Endodermal cell (in vitro differentiated cells): ENCODE results near the gene AK4. TPM values are rescaled to one million over a fixed set of nuclear protein-coding genes. Genes with fewer than 3 reads are reported as not detected.

Source experiments
- DNase-seq: peaks from one replicate; pipeline ENCODE4 v3.0.0-alpha.2; 2017
- H3K27ac ChIP-seq: 2 replicates; pipeline ENCODE4 v1.5.1; 2013; ENCODE audit warnings: mild to moderate bottlenecking, low read depth, low read length, moderate library complexity
- H3K27me3 ChIP-seq: 2 replicates; pipeline ENCODE4 v1.6.1; 2013; ENCODE audit warnings: mild to moderate bottlenecking, low read length, moderate library complexity; ENCODE audit not compliant: insufficient read depth, control insufficient read depth, poor library complexity, severe bottlenecking
- H3K36me3 ChIP-seq: 2 replicates; pipeline ENCODE4 v1.7.0; 2013; ENCODE audit warnings: mild to moderate bottlenecking, low read length, moderate library complexity; ENCODE audit not compliant: control insufficient read depth, insufficient read depth
- H3K4me1 ChIP-seq: one replicate; pipeline ENCODE4 v1.7.0; 2013; ENCODE audit warnings: low read length; ENCODE audit not compliant: control insufficient read depth, insufficient read depth
- H3K4me3 ChIP-seq: 2 replicates; pipeline ENCODE4 v1.5.1; 2013; ENCODE audit warnings: mild to moderate bottlenecking, low read length, moderate library complexity
- H3K9ac ChIP-seq: 2 replicates; pipeline ENCODE4 v1.6.1; 2013; ENCODE audit warnings: mild to moderate bottlenecking, low read length, moderate library complexity; ENCODE audit not compliant: poor library complexity, severe bottlenecking; ENCODE audit errors: extremely low read depth
- H3K9me3 ChIP-seq: 2 replicates; pipeline ENCODE4 v1.6.1; 2013; ENCODE audit warnings: mild to moderate bottlenecking, low read length, moderate library complexity; ENCODE audit not compliant: control insufficient read depth
- H3K27ac Mint-ChIP-seq: 2 replicates; pipeline ENCODE4 v1.8.0; 2020; ENCODE audit warnings: mixed read lengths
- H3K27me3 Mint-ChIP-seq: 2 replicates; pipeline ENCODE4 v1.8.0; 2021; ENCODE audit warnings: mild to moderate bottlenecking, mixed read lengths; ENCODE audit not compliant: insufficient read depth
- H3K36me3 Mint-ChIP-seq: 2 replicates; pipeline ENCODE4 v1.8.0; 2020; ENCODE audit warnings: low read depth, mixed read lengths
- H3K4me1 Mint-ChIP-seq: 2 replicates; pipeline ENCODE4 v1.8.0; 2020; ENCODE audit warnings: mixed read lengths
- H3K4me3 Mint-ChIP-seq: 2 replicates; pipeline ENCODE4 v1.8.0; 2020; ENCODE audit warnings: mild to moderate bottlenecking, moderate library complexity, mixed read lengths
- H3K9me3 Mint-ChIP-seq: 2 replicates; pipeline ENCODE4 v1.8.0; 2020; ENCODE audit warnings: mild to moderate bottlenecking, mixed read lengths
- CTCF ChIP-seq: fragments of 200-600 bp; sonication (generic); conservative IDR thresholded peaks from 2 replicates; pipeline ENCODE4 v1.5.0; 2021; ENCODE audit warnings: antibody characterized with exemption, mild to moderate bottlenecking
- WGBS, 2 experiments: methylation state at CpG; one replicate each; pipeline versions ENCODE4 v1.1.5 to v1.1.7; 2013; ENCODE audit warnings: missing lambda C conversion rate in 2 of 2, mixed read lengths in 1 of 2; ENCODE audit not compliant: insufficient coverage in 1 of 2, insufficient read length in 1 of 2; 5-methylcytosine and 5-hydroxymethylcytosine counted together
- total RNA-seq, 2 donors: library from RNA; stranded (reverse); fragmentation: NEBNext Ultra II Directional in 1 of 2; extraction: Animal tissue kit (Norgen Biotek cat#: 25700) in 1 of 2; gene quantifications; 2 replicates in 1 of 2; 3 replicates in 1 of 2; pipeline ENCODE4 v1.2.1, GENCODE V29; 2021

The AK4 gene
- total RNA-seq, 2 donors from 2014 or later = 118 to 139 TPM

GRCh38 chr1:65237503-65237902 lies 89.5 kb downstream of the AK4 start:
- H3K36me3 ChIP-seq = no peaks in the 10 kb centered on the region
- no peak overlapping the region for H3K27ac ChIP-seq
- Mint-ChIP-seq H3K27me3 (no peaks in the 10 kb centered on the region), H3K4me1 (peaks cover 1% of the 10 kb centered on the region), H3K27ac (no peak overlapping the region), H3K4me3 (no peak overlapping the region), H3K9me3 (peaks cover 10% of the 10 kb centered on the region), H3K36me3 (peaks cover 5% of the 10 kb centered on the region)
- no peak for DNase-seq
- H3K27me3 ChIP-seq = no peaks in the 10 kb centered on the region
- peaks cover 20% of the 10 kb centered on the region for H3K9me3 ChIP-seq
- H3K4me1 ChIP-seq = no peaks in the 10 kb centered on the region
- H3K9ac ChIP-seq = no peak overlapping the region
- no peak for TF ChIP-seq CTCF
- H3K4me3 ChIP-seq = peak overlapping the region; percentile 0
- WGBS, 2 experiments = 80% methylated on average over 1 to 4 of the region's 4 CpGs

GRCh38 chr1:65238010-65238409 lies 90.0 kb downstream of the AK4 start:
- Mint-ChIP-seq H3K36me3 (peaks cover 5% of the 10 kb centered on the region), H3K4me3 (no peak overlapping the region), H3K27me3 (no peaks in the 10 kb centered on the region), H3K27ac (no peak overlapping the region), H3K4me1 (peaks cover 1% of the 10 kb centered on the region), H3K9me3 (peaks cover 10% of the 10 kb centered on the region)
- no peak overlapping the region for H3K4me3 ChIP-seq
- peaks cover 20% of the 10 kb centered on the region for H3K9me3 ChIP-seq
- H3K27ac ChIP-seq = no peak overlapping the region
- H3K36me3 ChIP-seq = no peaks in the 10 kb centered on the region
- 91 to 92% methylated on average over 2 to 6 of the region's 6 CpGs for WGBS, 2 experiments
- no peak overlapping the region for H3K9ac ChIP-seq
- H3K4me1 ChIP-seq = no peaks in the 10 kb centered on the region
- DNase-seq = no peak
- TF ChIP-seq CTCF = no peak
- no peaks in the 10 kb centered on the region for H3K27me3 ChIP-seq

GRCh38 chr1:65243491-65243890 lies 95.5 kb downstream of the AK4 start:
- H3K27ac ChIP-seq = no peak overlapping the region
- no peaks in the 10 kb centered on the region for H3K27me3 ChIP-seq
- no peak for TF ChIP-seq CTCF
- no peaks in the 10 kb centered on the region for H3K27me3 Mint-ChIP-seq
- H3K4me1 Mint-ChIP-seq = no peaks in the 10 kb centered on the region
- H3K9me3 ChIP-seq = no peaks in the 10 kb centered on the region
- no peak overlapping the region for H3K27ac Mint-ChIP-seq
- no peak overlapping the region for H3K4me3 ChIP-seq
- no peaks in the 10 kb centered on the region for H3K36me3 Mint-ChIP-seq
- DNase-seq = no peak
- H3K9ac ChIP-seq = no peak overlapping the region
- 86 to 100% methylated on average over 1 to 3 of the region's 3 CpGs for WGBS, 2 experiments
- no peaks in the 10 kb centered on the region for H3K4me1 ChIP-seq
- no peak overlapping the region for H3K4me3 Mint-ChIP-seq
- no peaks in the 10 kb centered on the region for H3K9me3 Mint-ChIP-seq
- no peaks in the 10 kb centered on the region for H3K36me3 ChIP-seq
